ENCODE measurements around the gene ATP2B2.

GRCh38 chr3:10368512-10368911 lies 136.9 kb downstream of the ATP2B2 start:
- TF ChIP-seq ZNF133 (tag by site-specific recombination; IDR thresholded peaks at IDR 0.05) (peak; percentile 8; the same call in 1 of the 2 replicates), ZNF19 (tag by site-specific recombination; IDR thresholded peaks at IDR 0.05; ENCODE audit: low read depth) (no peak), ZBTB11 (tag by site-specific recombination; conservative IDR thresholded peaks at IDR 0.05; ENCODE audit: low read depth) (no peak), ZNF174 (tag by site-specific recombination; IDR thresholded peaks at IDR 0.05) (no peak)
- TF ChIP-seq, protein P1, sequence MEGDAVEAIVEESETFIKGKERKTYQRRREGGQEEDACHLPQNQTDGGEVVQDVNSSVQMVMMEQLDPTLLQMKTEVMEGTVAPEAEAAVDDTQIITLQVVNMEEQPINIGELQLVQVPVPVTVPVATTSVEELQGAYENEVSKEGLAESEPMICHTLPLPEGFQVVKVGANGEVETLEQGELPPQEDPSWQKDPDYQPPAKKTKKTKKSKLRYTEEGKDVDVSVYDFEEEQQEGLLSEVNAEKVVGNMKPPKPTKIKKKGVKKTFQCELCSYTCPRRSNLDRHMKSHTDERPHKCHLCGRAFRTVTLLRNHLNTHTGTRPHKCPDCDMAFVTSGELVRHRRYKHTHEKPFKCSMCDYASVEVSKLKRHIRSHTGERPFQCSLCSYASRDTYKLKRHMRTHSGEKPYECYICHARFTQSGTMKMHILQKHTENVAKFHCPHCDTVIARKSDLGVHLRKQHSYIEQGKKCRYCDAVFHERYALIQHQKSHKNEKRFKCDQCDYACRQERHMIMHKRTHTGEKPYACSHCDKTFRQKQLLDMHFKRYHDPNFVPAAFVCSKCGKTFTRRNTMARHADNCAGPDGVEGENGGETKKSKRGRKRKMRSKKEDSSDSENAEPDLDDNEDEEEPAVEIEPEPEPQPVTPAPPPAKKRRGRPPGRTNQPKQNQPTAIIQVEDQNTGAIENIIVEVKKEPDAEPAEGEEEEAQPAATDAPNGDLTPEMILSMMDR (tag by site-specific recombination; IDR thresholded peaks at IDR 0.05): no peak
